Mesothelial cell of epicardium (in vitro differentiated cells): ENCODE measurements around the gene MID1IP1. TPM values are rescaled to one million over a fixed set of nuclear protein-coding genes. Genes with fewer than 3 reads are reported as not detected.

Experiments used
- DNase-seq, 2 experiments: peaks; one replicate each; pipeline ENCODE4 v3.0.0; 2021; ENCODE audit warnings: low spot score in 2 of 2; ENCODE audit not compliant: unreplicated experiment in 2 of 2
- H3K27ac Mint-ChIP-seq: 2 replicates; pipeline ENCODE4 v1.8.0; 2021; ENCODE audit warnings: mixed read lengths
- H3K27me3 Mint-ChIP-seq: 2 replicates; pipeline ENCODE4 v1.8.0; 2021; ENCODE audit warnings: low read depth, mixed read lengths
- H3K36me3 Mint-ChIP-seq: 2 replicates; pipeline ENCODE4 v1.8.0; 2021; ENCODE audit warnings: mixed read lengths
- H3K4me1 Mint-ChIP-seq: 2 replicates; pipeline ENCODE4 v1.8.0; 2021; ENCODE audit warnings: mixed read lengths
- H3K4me3 Mint-ChIP-seq: 2 replicates; pipeline ENCODE4 v1.8.0; 2021; ENCODE audit warnings: mild to moderate bottlenecking, moderate library complexity, mixed read lengths
- H3K9me3 Mint-ChIP-seq: 2 replicates; pipeline ENCODE4 v1.8.0; 2021; ENCODE audit warnings: mixed read lengths
- CTCF ChIP-seq: fragments of 200-600 bp; sonication (generic); IDR thresholded peaks from one replicate; pipeline ENCODE4 v1.5.0; 2021; ENCODE audit warnings: antibody characterized with exemption; ENCODE audit not compliant: unreplicated experiment
- total RNA-seq: library from RNA; stranded (reverse); gene quantifications from 3 replicates; pipeline ENCODE4 v1.2.1, GENCODE V29; 2021

MID1IP1 gene
- total RNA-seq, 1 donor from 2014 or later, result 21.4 TPM

- Mint-ChIP-seq H3K4me1 (no peaks in the 10 kb centered on the region), H3K4me3 (no peak overlapping the region)
Measured at GRCh38 chrX:38848671-38849455, 47.6 kb downstream of the MID1IP1 start.

GRCh38 chrX:38850807-38851544 is 49.7 kb downstream of the MID1IP1 start:
- Mint-ChIP-seq H3K9me3 (peaks cover 29% of the 10 kb centered on the region), H3K27ac (no peak overlapping the region), H3K4me3 (no peak overlapping the region), H3K4me1 (no peaks in the 10 kb centered on the region), H3K27me3 (no peaks in the 10 kb centered on the region), H3K36me3 (no peaks in the 10 kb centered on the region)
- no peak for DNase-seq
- TF ChIP-seq CTCF, result no peak

More at GRCh38 chrX:38848671-38849455, 47.6 kb downstream of the MID1IP1 start:
- no peak for DNase-seq
- no peak overlapping the region for H3K27ac Mint-ChIP-seq
- TF ChIP-seq CTCF, result no peak
- no peaks in the 10 kb centered on the region for H3K36me3 Mint-ChIP-seq
- H3K27me3 Mint-ChIP-seq, result no peaks in the 10 kb centered on the region
- H3K9me3 Mint-ChIP-seq, result peaks cover 33% of the 10 kb centered on the region

GRCh38 chrX:38854305-38854704 is 53.0 kb downstream of the MID1IP1 start:
- Mint-ChIP-seq H3K27ac (no peak overlapping the region), H3K4me1 (peaks cover 6% of the 10 kb centered on the region)
- no peak for TF ChIP-seq CTCF

More at GRCh38 chrX:38854305-38854704, 53.0 kb downstream of the MID1IP1 start:
- Mint-ChIP-seq H3K27me3 (no peaks in the 10 kb centered on the region), H3K9me3 (peaks cover 16% of the 10 kb centered on the region), H3K4me3 (no peak overlapping the region), H3K36me3 (no peaks in the 10 kb centered on the region)
- no peak for DNase-seq

Other genes with a start within 250 kb of the MID1IP1 start
- gene TSPAN7, start 239.9 kb upstream of the MID1IP1 start, total RNA-seq, result 9.0 to 11.8 TPM (median 10.1 TPM) in 3 replicates